Transverse colon (tissue), 3 donors: ENCODE data around the gene VKORC1.

Source experiments
- EP300 ChIP-seq: sonication (generic); formaldehyde crosslinking; IDR thresholded peaks from one replicate; pipeline ENCODE4 v1.6.1; 2017; ENCODE audit warnings: antibody characterized with exemption, low read depth
- TF ChIP-seq, protein P1 (sequence below), 5 experiments: fragments of 200-600 bp in 3 of 5; fragments of 450-650 bp in 2 of 5; sonication (generic) in 3 of 5; IDR thresholded peaks; 1 replicate in 2 of 5; 2 replicates in 3 of 5; pipeline ENCODE4 v1.5.1; 2016 to 2017; ENCODE audit warnings: antibody characterized with exemption in 5 of 5, inconsistent platforms in 3 of 5, mild to moderate bottlenecking in 2 of 5, moderate library complexity in 1 of 5

DNA sequence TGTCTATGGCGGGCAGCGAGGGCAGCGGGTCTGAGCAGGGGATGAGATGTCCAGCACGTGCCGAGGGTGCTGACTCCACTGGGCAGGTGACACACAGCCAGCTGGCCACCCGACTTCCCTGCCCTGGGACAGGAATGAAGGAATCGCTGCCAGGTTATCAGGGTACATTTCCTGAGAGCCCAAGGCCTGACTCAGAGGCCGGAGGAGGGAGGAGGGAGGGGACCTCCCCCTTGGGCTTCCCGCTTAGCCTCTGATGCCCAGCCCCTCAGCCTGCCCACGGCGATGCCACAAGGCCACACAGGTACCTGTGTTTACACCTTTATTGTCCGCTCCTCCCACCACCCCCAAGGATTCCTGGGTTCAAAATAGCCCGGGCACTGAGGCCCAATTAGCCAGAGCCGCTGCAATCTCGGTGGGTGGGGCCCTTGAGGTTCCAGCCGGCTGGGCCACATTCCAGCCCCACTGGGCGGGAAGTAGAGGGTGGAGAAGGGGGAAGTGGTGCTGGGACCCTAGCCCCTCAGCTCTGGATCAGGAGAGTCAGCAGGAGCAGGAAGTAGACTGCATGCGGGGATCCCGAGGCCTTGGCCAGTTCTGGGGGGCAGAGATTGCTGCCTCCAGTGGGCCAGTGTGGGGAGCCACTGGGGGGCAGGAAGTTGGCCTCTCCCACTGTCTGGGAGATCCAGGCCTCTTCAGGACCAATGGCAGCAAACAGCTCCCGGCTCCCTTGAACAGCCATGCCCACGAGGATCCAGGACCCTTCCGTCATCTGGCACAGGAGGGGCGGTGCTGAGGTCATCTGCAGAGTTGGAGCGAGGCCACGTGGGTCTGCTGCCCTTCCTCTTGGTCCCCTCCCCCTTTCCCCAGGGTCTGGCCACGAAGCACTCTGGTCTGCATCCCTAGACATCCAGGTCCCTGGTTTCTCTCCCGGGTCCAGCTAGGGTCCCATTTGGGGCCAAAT, 44.3 kb upstream of the VKORC1 start:
- TF ChIP-seq EP300, result no peak
- TF ChIP-seq, protein P1, sequence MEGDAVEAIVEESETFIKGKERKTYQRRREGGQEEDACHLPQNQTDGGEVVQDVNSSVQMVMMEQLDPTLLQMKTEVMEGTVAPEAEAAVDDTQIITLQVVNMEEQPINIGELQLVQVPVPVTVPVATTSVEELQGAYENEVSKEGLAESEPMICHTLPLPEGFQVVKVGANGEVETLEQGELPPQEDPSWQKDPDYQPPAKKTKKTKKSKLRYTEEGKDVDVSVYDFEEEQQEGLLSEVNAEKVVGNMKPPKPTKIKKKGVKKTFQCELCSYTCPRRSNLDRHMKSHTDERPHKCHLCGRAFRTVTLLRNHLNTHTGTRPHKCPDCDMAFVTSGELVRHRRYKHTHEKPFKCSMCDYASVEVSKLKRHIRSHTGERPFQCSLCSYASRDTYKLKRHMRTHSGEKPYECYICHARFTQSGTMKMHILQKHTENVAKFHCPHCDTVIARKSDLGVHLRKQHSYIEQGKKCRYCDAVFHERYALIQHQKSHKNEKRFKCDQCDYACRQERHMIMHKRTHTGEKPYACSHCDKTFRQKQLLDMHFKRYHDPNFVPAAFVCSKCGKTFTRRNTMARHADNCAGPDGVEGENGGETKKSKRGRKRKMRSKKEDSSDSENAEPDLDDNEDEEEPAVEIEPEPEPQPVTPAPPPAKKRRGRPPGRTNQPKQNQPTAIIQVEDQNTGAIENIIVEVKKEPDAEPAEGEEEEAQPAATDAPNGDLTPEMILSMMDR (IDR thresholded peaks at IDR 0.05), result no peak
